NCI-H128 (cell line): ENCODE data around the gene ZNF699.
"Not testable (repeated sequence)": the region's sequence is repeated elsewhere in the genome, so short reads cannot be mapped to it uniquely, and the experiment has no call there.

ENCODE experiments used
- DNase-seq: peaks from one replicate; lab custom pipeline; 2025; ENCODE audit not compliant: unreplicated experiment; lab: John Stamatoyannopoulos, UW

ZNF699 gene

GRCh38 chr19:9289231-9289884 is 20.3 kb downstream of the ZNF699 start:
- DNase-seq = no peak

- DNase-seq = not testable (repeated sequence)
Measured at GRCh38 chr19:9283485-9283884, 26.2 kb downstream of the ZNF699 start.

DNA sequence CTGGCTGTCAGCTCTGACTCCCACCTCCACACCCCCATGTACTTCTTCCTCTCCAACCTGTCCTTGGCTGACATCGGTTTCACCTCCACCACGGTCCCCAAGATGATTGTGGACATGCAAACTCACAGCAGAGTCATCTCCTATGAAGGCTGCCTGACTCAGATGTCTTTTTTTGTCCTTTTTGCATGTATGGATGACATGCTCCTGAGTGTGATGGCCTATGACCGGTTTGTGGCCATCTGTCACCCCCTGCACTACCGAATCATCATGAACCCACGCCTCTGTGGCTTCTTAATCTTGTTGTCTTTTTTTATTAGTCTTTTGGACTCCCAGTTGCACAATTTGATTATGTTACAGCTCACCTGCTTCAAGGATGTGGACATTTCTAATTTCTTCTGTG is 58.4 kb downstream of the ZNF699 start:
- DNase-seq = no peak

GRCh38 chr19:9250630-9251029 is 59.0 kb downstream of the ZNF699 start, which contains the start of gene OR7E24:
TSS of gene OR7E24 (plus strand) at chr19:9250930. CDS start at chr19:9251044, 114 bp downstream.
- no peak for DNase-seq
